Measurements from ENCODE around the gene NRP2. TPM values are rescaled to one million over a fixed set of nuclear protein-coding genes. Genes with fewer than 3 reads are reported as not detected.
A peak's percentile ranks its signal among the peaks of the same experiment; 100 is the strongest.

Gene NRP2
- total and polyA plus RNA-seq, 11 donors = 2.0 to 57.5 (median 4.7) TPM

DNA sequence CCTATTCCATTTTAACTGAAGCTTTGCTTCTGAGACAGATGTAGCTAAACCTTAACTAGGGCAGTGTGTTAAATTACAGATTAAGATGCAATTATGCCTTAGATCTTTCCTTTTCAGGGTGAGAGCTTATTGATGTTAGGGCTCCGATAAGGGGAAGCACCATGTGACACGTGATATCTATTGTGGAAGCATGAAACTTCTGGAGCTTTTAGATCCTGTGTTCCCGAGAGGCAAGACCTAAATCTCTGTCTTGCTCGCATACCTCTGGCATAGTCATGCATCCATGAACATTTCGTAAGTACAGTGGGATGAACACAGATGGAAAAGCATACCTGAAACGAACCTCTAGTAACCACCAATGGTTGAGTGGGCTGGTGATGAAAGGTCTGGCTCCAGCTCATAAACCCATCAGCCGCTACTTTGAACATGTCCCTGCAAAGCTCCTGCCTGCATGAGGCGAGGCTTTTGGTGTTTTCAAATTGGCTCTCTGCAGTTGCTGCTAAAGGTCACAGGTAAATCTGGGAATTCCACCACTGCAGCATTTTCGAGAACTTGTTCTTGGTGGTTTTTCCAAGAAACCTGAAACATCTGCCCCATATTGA is 3.7 kb upstream of the NRP2 start:
- ATAC-seq (no peak), DNase-seq (no peak)
- no peaks in the 10 kb centered on the region for H3K9me3 ChIP-seq
- no peak overlapping the region for H3K4me3 ChIP-seq
- no peak overlapping the region for H3K27ac ChIP-seq
- TF ChIP-seq, protein P1, sequence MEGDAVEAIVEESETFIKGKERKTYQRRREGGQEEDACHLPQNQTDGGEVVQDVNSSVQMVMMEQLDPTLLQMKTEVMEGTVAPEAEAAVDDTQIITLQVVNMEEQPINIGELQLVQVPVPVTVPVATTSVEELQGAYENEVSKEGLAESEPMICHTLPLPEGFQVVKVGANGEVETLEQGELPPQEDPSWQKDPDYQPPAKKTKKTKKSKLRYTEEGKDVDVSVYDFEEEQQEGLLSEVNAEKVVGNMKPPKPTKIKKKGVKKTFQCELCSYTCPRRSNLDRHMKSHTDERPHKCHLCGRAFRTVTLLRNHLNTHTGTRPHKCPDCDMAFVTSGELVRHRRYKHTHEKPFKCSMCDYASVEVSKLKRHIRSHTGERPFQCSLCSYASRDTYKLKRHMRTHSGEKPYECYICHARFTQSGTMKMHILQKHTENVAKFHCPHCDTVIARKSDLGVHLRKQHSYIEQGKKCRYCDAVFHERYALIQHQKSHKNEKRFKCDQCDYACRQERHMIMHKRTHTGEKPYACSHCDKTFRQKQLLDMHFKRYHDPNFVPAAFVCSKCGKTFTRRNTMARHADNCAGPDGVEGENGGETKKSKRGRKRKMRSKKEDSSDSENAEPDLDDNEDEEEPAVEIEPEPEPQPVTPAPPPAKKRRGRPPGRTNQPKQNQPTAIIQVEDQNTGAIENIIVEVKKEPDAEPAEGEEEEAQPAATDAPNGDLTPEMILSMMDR (IDR thresholded peaks at IDR 0.05) = no peak
- no peaks in the 10 kb centered on the region for H3K36me3 ChIP-seq
- H3K4me1 ChIP-seq = peaks cover 0 to 26% (median 10%) of the 10 kb centered on the region in 12 donors
- H3K27me3 ChIP-seq = peaks cover 0 to 21% (median 6%) of the 10 kb centered on the region in 9 donors
- WGBS, 4 donors = 78 to 87% (median 85%) methylated on average over 9 of the region's 9 CpGs
- intact Hi-C loops (cut with DNase I) = loop anchor here in 9 of 10 donors (5.0 to 10.0 kb wide), 11 partner anchors 134 to 1531 kb away; no protein-coding TSS in a partner anchor

GRCh38 chr2:205679410-205680009 is 2.8 kb upstream of the NRP2 start:
- H3K9me3 ChIP-seq = no peaks in the 10 kb centered on the region
- no peak for DNase-seq
- WGBS, 4 donors = 67 to 73% (median 70%) methylated on average over 5 of the region's 5 CpGs
- no peak for TF ChIP-seq POLR2A (IDR thresholded peaks at IDR 0.05)
- TF ChIP-seq, protein P1 (IDR thresholded peaks at IDR 0.05) = no peak
- intact Hi-C loops (cut with DNase I) = loop anchor here in 9 of 10 donors (2.0 to 10.0 kb wide), 20 partner anchors 83 to 1532 kb away; partner anchors contain the start of gene PARD3B (in 1 of the 9)
- no peak overlapping the region for H3K27ac ChIP-seq
- H3K27me3 ChIP-seq = peaks cover 0 to 28% (median 7%) of the 10 kb centered on the region in 9 donors
- H3K36me3 ChIP-seq = no peaks in the 10 kb centered on the region
- peaks cover 0 to 28% (median 11%) of the 10 kb centered on the region in 12 donors for H3K4me1 ChIP-seq
- H3K4me3 ChIP-seq = no peak overlapping the region
- no peak for ATAC-seq

- peaks cover 0 to 33% (median 16%) of the 10 kb centered on the region in 12 donors for H3K4me1 ChIP-seq
- H3K36me3 ChIP-seq = no peaks in the 10 kb centered on the region
- H3K27me3 ChIP-seq = peaks cover 0 to 33% (median 7%) of the 10 kb centered on the region in 9 donors
- 24 to 29% (median 26%) methylated on average over 1 to 3 of the region's 3 CpGs for WGBS, 4 donors
- DNase-seq (peak in 3 of 5 donors; percentile 42 to 63 (median 49)), ATAC-seq (peak in 3 of 4 donors; percentile 38 to 61 (median 57))
- H3K27ac ChIP-seq = peak overlapping the region in 1 of 12 donors; percentile 93
- H3K4me3 ChIP-seq = no peak overlapping the region
- H3K9me3 ChIP-seq = no peaks in the 10 kb centered on the region
- intact Hi-C loops (cut with DNase I) = loop anchor here in 7 of 10 donors (2.0 to 10.0 kb wide), 12 partner anchors 82 to 1418 kb away; partner anchors contain the start of gene PARD3B (in 1 of the 7)
- no peak for TF ChIP-seq POLR2A (IDR thresholded peaks at IDR 0.05)
- TF ChIP-seq, protein P1 (IDR thresholded peaks at IDR 0.05) = peak; percentile 40 to 73 (median 66)
These were observed 2.2 kb upstream of the NRP2 start for GRCh38 chr2:205680067-205680466.

DNA sequence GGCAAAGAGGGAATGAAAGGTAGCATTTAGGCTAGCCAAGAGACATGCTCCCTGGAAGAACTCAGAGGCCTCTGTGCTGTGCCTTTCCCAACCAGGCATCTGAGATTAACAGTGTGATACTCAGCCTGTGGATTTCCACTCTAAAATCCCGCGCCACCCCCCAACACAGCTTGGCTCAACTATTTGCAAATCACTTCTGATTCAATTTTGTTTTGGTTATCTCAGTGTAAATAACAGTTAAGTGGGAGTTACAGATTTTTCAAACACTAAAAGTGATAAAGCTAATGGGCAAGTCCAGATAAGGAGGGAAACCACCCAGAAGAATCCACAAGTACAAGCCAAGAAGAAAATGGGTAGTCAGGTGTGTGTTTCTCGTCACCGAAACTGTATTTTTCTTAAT is 1.4 kb upstream of the NRP2 start:
- Histone ChIP-seq H3K4me3 (no peak overlapping the region), H3K27ac (peak overlapping the region in 1 of 12 donors; percentile 93), H3K9me3 (no peaks in the 10 kb centered on the region), H3K27me3 (peaks cover 0 to 42% (median 7%) of the 10 kb centered on the region in 9 donors), H3K4me1 (peaks cover 0 to 39% (median 19%) of the 10 kb centered on the region in 12 donors), H3K36me3 (no peaks in the 10 kb centered on the region)
- DNase-seq (no peak), ATAC-seq (no peak)
- TF ChIP-seq POLR2A (IDR thresholded peaks at IDR 0.05) = no peak
- TF ChIP-seq, protein P1 (IDR thresholded peaks at IDR 0.05) = no peak
- intact Hi-C loops (cut with DNase I) = loop anchor here in 7 of 10 donors (2.0 to 10.0 kb wide), 12 partner anchors 81 to 1419 kb away; partner anchors contain the start of gene PARD3B (in 1 of the 7)
- 70 to 87% (median 72%) methylated on average over 4 of the region's 4 CpGs for WGBS, 4 donors
